ENCODE results near the gene DBH. TPM values are rescaled to one million over a fixed set of nuclear protein-coding genes. Genes with fewer than 3 reads are reported as not detected.

The DBH gene
- total RNA-seq, 1 donor from 2014 or later = not detected

DNA sequence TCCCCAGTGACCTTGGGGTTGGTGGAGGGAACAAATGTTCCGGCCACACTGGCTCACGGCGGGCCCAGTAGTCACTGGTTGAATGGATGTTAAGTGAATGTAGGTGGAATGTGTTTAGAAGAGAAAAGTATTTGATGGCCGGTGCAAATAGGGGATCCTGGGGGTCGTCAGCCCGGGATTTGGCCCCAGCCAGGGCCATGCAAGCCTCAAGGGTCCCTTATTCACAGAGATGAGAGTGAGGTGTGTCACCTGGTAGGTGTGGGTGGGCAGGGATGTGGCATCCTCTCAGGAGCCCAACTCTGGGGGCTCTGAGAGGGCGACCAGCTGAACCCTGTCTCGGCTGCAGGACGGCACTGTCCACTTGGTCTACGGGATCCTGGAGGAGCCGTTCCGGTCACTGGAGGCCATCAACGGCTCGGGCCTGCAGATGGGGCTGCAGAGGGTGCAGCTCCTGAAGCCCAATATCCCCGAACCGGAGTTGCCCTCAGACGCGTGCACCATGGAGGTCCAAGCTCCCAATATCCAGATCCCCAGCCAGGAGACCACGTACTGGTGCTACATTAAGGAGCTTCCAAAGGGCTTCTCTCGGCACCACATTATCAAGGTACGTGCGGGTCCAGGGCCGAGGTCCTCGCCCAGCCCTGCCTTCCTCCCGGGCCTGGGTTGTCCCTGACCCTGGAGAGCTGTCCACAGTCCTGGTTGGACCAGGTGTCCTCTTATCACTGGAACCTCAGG, 5.9 kb downstream of the DBH start:
- TF ChIP-seq, protein P1, sequence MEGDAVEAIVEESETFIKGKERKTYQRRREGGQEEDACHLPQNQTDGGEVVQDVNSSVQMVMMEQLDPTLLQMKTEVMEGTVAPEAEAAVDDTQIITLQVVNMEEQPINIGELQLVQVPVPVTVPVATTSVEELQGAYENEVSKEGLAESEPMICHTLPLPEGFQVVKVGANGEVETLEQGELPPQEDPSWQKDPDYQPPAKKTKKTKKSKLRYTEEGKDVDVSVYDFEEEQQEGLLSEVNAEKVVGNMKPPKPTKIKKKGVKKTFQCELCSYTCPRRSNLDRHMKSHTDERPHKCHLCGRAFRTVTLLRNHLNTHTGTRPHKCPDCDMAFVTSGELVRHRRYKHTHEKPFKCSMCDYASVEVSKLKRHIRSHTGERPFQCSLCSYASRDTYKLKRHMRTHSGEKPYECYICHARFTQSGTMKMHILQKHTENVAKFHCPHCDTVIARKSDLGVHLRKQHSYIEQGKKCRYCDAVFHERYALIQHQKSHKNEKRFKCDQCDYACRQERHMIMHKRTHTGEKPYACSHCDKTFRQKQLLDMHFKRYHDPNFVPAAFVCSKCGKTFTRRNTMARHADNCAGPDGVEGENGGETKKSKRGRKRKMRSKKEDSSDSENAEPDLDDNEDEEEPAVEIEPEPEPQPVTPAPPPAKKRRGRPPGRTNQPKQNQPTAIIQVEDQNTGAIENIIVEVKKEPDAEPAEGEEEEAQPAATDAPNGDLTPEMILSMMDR (conservative IDR thresholded peaks at IDR 0.05; ENCODE audit: low read depth, low read length) = no peak
- no peak overlapping the region for H3K4me3 ChIP-seq (ENCODE audit: low read depth, low read length)
- no peak for DNase-seq (ENCODE audit: low read depth)

DNA sequence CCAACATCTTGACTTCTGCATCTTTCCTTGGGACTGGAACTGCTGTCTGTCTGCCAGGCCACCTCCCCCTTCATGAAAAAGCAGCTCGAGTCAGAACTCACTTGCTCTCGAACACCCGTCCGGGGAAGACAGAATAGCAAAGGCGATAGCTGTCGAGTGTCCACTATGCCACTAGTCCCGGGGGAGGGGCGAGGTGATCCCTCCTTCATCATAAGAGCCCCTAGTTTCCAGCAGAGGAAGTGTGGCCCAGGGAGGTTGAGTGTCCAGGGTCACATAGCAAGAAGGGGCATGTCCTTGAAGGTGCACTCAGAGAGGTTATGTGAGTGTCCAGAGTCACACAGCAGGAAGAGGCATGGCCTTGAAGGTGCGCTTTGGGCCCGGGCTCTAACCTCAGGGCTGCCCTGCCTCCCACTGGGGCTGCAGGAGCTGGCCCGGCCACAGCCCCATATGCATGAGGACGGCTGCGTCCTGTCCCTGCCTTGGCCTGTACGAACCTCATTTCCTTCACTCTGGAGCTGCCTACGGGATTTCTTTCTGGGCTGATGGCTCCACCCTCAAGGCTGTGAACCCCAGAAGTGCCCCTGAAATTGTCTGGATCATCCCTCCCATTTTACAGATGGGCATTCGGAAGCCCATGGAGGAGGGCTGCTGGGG, 6.7 kb downstream of the DBH start:
- DNase-seq (ENCODE audit: low read depth) = no peak
- no peak overlapping the region for H3K4me3 ChIP-seq (ENCODE audit: low read depth, low read length)
- TF ChIP-seq, protein P1 (conservative IDR thresholded peaks at IDR 0.05; ENCODE audit: low read depth, low read length) = no peak

DNA sequence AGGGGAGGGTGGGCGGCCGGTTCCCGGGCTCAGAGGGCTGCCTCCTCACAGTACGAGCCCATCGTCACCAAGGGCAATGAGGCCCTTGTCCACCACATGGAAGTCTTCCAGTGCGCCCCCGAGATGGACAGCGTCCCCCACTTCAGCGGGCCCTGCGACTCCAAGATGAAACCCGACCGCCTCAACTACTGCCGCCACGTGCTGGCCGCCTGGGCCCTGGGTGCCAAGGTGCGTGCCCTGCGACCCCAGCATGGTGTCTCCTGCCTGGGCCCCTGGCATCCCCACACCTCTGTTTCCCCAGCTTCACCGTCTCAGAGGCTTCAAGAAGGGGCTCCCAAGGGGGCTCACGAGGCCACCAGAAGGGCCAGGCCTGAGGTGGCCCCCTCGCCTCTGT, 7.2 kb downstream of the DBH start:
- H3K4me3 ChIP-seq (ENCODE audit: low read depth, low read length) = no peak overlapping the region
- no peak for DNase-seq (ENCODE audit: low read depth)
- TF ChIP-seq, protein P1 (conservative IDR thresholded peaks at IDR 0.05; ENCODE audit: low read depth, low read length) = no peak

DNA sequence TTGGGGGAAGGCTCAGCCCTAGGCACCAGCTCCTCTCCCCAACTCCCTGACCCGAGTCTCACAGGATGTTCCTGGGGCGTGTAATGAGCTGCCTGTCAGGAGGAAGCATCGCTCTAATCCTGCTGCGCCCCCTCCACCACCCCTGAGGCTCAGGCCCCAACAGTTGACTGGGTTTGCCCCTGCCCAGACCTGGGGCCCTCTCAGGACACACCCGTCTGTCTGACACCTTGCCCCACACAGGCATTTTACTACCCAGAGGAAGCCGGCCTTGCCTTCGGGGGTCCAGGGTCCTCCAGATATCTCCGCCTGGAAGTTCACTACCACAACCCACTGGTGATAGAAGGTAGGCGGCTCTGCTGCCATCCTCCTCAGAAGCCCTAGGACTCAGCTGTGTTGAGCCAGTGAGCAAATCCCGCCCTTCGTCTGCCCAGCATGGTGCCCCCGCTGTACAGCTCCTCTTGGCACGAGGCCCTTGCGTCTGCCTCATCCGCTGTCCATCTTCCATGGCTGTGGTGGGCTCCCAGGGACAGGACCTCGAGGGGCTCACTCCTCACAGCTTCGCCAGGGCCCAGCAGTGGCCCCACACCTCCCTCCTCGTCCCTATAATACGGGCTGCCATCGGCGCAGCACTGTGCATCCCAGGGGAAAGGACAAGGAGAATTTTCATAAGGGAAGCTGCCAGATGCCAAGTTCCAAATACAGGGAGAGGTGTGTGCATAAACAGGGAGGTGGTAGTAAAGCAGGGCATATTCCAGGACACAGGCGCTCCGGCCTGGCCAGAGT, 8.0 kb downstream of the DBH start:
- DNase-seq (ENCODE audit: low read depth) = no peak
- TF ChIP-seq, protein P1 (conservative IDR thresholded peaks at IDR 0.05; ENCODE audit: low read depth, low read length) = no peak
- H3K4me3 ChIP-seq (ENCODE audit: low read depth, low read length) = no peak overlapping the region

DNA sequence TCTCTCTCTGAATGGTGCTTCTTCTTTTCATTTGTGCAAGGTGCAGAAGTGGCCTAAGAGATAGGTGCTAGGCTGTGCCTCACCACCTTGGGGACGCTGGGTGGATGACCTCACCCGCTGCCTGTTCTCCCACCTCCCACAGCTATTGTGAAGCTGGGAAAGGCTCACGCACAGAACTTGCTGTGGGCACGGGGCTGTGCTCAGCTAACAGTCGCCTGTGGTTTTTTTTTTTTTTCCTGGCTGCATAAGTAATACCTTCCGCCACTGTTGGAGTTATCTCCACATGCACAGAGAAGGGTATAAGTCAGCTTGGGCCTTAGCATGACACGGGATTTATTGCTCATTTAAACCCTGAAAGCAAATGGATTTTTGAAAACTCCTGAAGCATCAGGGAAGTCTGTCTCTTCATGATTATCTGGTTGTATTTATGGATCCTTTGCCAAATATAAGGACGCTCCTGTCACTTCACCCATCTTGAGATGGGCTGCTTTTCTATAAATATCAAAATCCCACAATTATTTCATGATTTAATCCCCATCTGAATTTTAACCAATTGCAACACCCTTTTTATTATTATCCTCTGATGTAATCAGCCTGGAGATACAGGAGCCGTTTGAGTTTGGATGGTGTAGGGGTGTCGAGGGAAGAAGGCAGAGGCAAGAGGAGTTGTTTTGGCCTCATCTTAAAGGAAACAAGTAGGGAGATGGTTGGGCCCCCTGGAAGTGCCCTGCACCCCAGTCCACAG, 9.0 kb downstream of the DBH start:
- DNase-seq (ENCODE audit: low read depth) = no peak
- no peak overlapping the region for H3K4me3 ChIP-seq (ENCODE audit: low read depth, low read length)
- TF ChIP-seq, protein P1 (conservative IDR thresholded peaks at IDR 0.05; ENCODE audit: low read depth, low read length) = no peak

DNA sequence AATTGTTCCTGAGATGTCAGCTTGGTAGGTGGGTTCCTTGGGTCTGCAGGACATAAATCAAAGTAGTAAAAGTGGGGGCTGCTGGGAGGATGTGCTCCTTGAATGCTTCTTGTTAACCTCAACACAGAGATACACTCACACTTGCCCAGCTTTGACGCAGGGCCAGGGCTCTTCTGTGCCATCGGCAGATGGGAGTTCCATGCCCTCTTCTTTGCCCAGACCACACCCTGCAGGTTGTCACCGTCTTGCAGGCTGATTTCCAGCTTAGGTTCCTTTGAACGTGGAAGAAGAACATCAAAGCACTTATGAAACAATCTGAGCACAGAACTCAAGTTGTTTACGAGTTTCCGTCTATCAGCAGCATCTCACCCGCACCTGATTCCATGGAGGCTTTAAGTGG, 11.0 kb downstream of the DBH start:
- no peak for DNase-seq (ENCODE audit: low read depth)
- TF ChIP-seq, protein P1 (conservative IDR thresholded peaks at IDR 0.05; ENCODE audit: low read depth, low read length) = no peak
- H3K4me3 ChIP-seq (ENCODE audit: low read depth, low read length) = no peak overlapping the region
